Suprapubic skin (tissue), 3 donors: ENCODE data around the gene AK1.

Experiments used
- CTCF ChIP-seq, 2 donors: fragments of 200-600 bp in 1 of 2; fragments of 450-650 bp in 1 of 2; sonication (generic) in 1 of 2; IDR thresholded peaks; one replicate each; pipeline ENCODE4 v1.5.1; 2016 to 2019; ENCODE audit warnings: antibody characterized with exemption in 2 of 2, mild to moderate bottlenecking in 1 of 2, moderate library complexity in 1 of 2
- EP300 ChIP-seq: sonication (generic); formaldehyde crosslinking; IDR thresholded peaks from one replicate; pipeline ENCODE4 v1.6.1; 2017; ENCODE audit warnings: antibody characterized with exemption
- POLR2A ChIP-seq, 2 donors: fragments of 450-650 bp; IDR thresholded peaks; one replicate each; pipeline ENCODE4 v1.6.1; 2017; ENCODE audit warnings: antibody characterized with exemption in 2 of 2, mild to moderate bottlenecking in 2 of 2, moderate library complexity in 2 of 2

- TF ChIP-seq CTCF (IDR thresholded peaks at IDR 0.05) (no peak), EP300 (no peak), POLR2A (IDR thresholded peaks at IDR 0.05) (no peak)
Measured at GRCh38 chr9:127856094-127856728, 21.3 kb downstream of the AK1 start.
